ENCODE data around the gene PEPD.
"Not testable (repeated sequence)": the region's sequence is repeated elsewhere in the genome, so short reads cannot be mapped to it uniquely, and the experiment has no call there.

PEPD gene

GRCh38 chr19:33521480-33522370, at the start of gene PEPD:
PEPD (minus strand) TSS chr19:33521791; CDS start chr19:33521760, 31 bp downstream.
- DNase-seq (ENCODE audit: low read depth in 3 of 3) = peak; percentile 70 to 88 (median 75)

DNA sequence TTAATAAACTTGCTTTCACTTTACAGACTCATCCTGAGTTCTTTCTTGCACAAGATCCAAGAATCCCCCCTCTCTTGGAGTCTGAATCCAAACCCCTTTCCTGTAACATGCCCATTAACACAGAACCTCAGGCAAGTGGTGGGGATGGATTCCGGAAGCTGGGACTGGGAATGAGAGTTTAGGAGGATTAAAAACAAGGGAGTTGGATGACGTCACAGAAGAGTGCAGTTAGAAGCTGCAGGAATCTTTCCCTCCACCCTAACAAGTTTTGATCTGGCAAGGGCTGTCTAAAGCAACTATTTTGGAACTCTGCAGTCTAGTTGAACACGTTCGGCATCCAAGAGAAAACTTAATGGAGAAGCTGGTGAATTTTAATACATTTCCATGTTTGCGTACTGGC, 48.2 kb upstream of the PEPD start:
- DNase-seq (ENCODE audit: low read depth in 3 of 3) = no peak

- DNase-seq (ENCODE audit: low read depth in 3 of 3) = no peak
These were observed 47.1 kb upstream of the PEPD start for GRCh38 chr19:33568706-33569105.

- DNase-seq (ENCODE audit: low read depth in 3 of 3) = no peak
These were observed 43.3 kb upstream of the PEPD start for GRCh38 chr19:33564836-33565338.

- DNase-seq (ENCODE audit: low read depth in 3 of 3) = no peak
These were observed 41.0 kb upstream of the PEPD start for GRCh38 chr19:33562636-33563035.

GRCh38 chr19:33561666-33562065, 40.1 kb upstream of the PEPD start:
- not testable (repeated sequence) for DNase-seq (ENCODE audit: low read depth in 3 of 3)

DNA sequence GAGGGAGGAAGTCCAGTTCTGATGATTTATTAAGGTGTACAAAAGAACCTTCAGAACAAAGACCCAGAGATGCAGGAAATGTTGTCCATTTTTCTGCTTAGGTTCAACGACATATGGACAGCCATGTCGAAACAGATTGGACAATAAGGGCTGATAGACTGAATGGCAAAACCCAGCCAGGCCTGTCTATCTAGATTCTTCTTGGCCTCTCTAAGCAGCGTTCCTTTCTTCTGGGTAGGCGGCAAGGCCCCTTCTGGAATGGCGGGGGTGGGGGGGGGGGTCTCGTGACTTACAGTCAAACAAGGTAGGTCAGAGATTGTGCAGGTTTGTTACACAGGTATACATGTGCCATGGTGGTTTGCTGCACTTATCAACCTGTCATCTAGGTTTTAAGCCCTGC, 39.7 kb upstream of the PEPD start:
- DNase-seq (ENCODE audit: low read depth in 3 of 3) = no peak

DNA sequence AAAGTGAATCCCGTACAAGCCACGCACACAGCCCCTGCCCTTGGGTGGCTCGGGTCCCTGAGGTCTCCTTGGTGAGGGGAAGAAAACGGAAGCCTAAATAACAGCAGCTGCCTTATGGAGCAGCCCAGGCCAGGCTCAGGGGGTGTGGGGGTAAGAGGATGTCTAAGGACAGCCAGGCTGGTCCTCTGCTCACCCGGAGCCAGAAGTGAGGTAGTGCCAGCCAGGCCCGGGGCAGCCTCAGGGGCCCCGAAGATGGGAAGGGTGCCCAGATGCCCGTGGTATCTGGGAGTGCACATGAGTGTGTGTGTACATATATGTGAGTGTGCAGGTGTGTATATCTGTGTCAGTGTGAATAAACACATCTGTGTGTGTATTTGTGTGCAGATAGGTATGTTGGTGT, 38.4 kb upstream of the PEPD start:
- no peak for DNase-seq (ENCODE audit: low read depth in 3 of 3)

DNA sequence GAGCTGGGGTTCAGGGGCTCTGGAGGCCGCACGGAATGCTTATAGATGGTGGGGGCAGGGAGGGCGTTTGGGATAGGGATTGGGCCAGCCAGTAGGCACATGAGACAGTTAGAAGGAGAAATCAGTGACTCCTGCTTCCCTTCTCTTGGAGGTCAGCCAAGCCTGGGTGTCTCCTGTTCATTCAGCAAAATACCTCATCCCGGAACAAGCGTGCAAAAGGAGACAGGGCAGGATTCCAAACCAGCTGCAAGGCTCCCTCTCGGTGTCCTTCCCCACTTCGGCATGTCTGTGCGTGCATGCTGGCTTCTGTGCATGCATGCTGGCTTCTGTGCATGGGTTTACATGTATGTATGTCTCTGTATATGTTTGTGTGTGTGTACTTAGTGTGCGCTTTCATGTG, 37.3 kb upstream of the PEPD start:
- DNase-seq (ENCODE audit: low read depth in 3 of 3) = no peak

- DNase-seq (ENCODE audit: low read depth in 3 of 3) = no peak
These were observed 36.6 kb upstream of the PEPD start for GRCh38 chr19:33558151-33558550.

GRCh38 chr19:33557720-33558119, 36.1 kb upstream of the PEPD start:
- DNase-seq (ENCODE audit: low read depth in 3 of 3) = no peak

DNA sequence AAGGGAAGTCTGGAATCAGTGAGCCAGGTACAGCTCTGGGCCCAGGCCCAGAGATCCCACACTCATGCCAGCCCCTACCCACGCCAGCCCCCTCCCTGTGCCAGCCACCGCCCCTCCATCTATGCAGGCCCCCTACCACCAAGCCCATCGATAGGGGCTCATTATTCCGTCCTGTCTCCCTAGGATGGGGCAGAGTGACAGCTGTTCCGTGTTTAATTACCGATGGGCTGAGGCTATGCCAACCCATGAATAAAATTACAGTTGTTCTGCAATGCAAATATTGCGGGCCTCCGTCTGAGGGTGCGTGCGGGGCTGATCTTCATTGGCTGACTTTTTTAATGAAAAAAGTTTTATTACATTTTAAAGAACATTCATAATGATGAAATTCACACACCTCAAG, 35.6 kb upstream of the PEPD start:
- DNase-seq (ENCODE audit: low read depth in 3 of 3) = no peak

DNA sequence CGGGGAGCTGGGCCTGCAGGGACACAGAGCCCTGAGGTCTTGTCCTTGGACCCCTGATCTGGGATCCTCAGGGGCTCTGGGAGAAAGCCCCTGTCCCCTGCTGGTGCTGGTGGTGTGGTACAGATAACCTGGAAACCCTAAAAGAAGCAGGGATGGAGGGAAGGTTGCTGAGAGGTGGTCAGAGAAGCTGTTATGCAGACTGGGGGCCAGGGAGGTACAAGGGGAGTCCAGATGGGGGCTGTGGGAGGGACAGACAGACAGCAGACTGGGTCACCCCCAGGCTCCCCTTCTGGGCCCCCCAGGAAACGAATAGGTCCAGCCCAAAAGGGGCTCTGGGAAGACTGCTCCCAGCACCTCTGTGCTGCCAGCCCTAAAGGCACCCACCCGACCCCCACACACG, 34.7 kb upstream of the PEPD start:
- DNase-seq (ENCODE audit: low read depth in 3 of 3) = no peak

DNA sequence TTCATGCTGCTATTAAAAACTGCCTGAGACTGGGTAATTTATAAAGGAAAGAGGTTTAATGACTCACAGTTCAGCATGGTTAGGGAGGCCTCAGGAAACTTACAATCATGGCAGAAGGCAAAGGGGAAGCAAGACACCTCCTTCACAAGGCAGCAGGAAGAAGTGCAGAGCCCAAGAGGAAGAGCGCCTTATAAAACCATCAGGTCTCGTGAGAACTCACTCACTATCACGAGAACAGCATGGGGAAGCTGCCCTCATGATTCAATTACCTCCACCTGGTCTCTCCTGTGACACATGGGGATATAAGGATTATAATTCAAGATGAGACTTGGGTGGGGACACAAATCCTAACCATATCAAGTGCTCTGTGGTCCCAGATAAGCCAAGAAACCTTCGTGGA, 34.1 kb upstream of the PEPD start:
- DNase-seq (ENCODE audit: low read depth in 3 of 3) = not testable (repeated sequence)

DNA sequence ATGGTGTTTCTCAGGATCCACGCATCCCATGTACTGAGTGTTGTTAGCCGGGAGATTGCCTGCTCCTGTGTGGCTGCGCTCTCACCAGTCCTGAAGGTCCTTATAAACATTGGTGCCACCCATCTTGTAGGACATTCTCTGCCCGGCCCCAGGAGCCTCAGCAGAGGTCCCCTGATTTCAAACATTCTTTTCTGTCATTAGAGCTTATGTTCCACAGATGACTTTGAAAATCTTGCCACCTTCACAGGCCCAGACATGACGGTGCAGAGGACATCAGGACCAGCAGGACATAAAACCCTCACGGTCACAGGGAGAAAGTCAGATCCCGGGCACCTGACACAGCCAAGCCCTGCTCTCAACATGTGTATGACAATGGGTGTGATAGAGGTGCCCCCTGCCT, 33.2 kb upstream of the PEPD start:
- no peak for DNase-seq (ENCODE audit: low read depth in 3 of 3)

GRCh38 chr19:33554391-33554790, 32.8 kb upstream of the PEPD start:
- no peak for DNase-seq (ENCODE audit: low read depth in 3 of 3)

GRCh38 chr19:33553530-33554310, 32.1 kb upstream of the PEPD start:
- DNase-seq (ENCODE audit: low read depth in 3 of 3) = no peak

DNA sequence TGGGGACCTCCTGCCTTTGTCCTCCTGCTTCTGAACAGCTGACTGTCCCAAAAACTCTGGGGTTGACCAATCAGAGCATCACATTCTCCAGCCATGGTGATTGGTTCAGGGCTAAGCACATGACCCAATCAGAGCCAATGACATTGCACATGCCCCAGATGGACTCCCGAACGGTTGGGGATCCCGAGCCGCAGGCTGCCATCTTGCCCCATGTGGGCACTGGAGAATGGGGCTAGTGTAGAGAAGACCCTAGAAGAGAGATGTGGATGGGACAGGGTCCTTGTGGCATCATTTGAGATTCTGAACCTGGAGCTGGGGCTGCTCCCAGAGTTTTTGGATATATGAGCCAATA, 31.3 kb upstream of the PEPD start:
- DNase-seq (ENCODE audit: low read depth in 3 of 3) = no peak

- DNase-seq (ENCODE audit: low read depth in 3 of 3) = no peak
These were observed 30.8 kb upstream of the PEPD start for GRCh38 chr19:33552191-33552927.

DNA sequence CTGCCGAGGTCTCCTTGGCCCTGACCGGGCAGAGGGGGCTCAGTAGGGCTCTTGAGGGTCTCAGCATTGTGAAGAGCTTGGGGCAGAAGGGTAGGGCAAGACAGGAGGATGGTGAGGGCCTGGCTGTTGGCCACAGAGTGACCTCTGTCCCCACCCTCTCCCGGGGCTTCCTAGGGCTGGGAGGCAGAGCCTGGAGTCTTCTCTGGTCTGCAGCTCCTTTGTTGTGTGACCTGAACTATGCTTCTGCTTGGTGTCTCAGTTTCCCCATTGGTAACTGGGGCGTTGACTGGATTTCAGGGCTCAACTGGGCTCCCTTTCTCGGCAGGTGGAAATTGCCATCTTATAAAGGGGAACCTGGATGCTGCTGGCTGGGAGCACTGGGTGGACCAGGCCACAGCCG, 30.1 kb upstream of the PEPD start:
- DNase-seq (ENCODE audit: low read depth in 3 of 3) = no peak

GRCh38 chr19:33550768-33551167, 29.2 kb upstream of the PEPD start:
- no peak for DNase-seq (ENCODE audit: low read depth in 3 of 3)

DNA sequence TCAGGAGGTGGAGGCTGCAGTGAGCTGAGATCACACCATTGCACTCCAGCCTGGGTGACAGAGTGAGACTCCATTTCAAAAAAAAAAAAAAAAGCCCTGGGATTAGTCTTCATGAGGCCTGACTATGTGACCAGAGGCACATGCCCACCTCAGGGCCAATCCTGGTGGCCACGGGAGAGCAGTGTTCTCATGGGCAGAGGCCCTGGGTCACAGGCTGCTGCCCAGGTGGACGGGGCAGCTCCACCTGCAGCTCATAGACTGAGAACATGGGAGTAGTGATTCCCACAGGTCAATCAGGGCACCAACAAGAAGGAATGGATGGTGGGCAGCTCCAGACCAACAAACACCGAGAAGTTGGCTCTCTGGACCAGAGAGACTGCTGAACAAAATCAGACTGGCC, 26.1 kb upstream of the PEPD start:
- DNase-seq (ENCODE audit: low read depth in 3 of 3) = no peak
